ENCODE data around the gene INPP5D.

- no peak for TF ChIP-seq POLR2A (IDR thresholded peaks at IDR 0.05; ENCODE audit: low read length)
- no peak for TF ChIP-seq GATA1 (IDR thresholded peaks at IDR 0.05; ENCODE audit: low read depth, low read length)
Observed at GRCh38 chr2:233208382-233209116, 148.4 kb downstream of the INPP5D start.

All from erythroblast (primary cell).